NCI-H82 treated with DMSO at 0.1 percent for 48 hours (cell line): ENCODE measurements around the gene ELF2.
"Not testable (repeated sequence)": the region's sequence is repeated elsewhere in the genome, so short reads cannot be mapped to it uniquely, and the experiment has no call there.

Experiments used
- DNase-seq: peaks from one replicate; lab custom pipeline; 2025; ENCODE audit not compliant: unreplicated experiment; lab: John Stamatoyannopoulos, UW

The ELF2 gene

DNA sequence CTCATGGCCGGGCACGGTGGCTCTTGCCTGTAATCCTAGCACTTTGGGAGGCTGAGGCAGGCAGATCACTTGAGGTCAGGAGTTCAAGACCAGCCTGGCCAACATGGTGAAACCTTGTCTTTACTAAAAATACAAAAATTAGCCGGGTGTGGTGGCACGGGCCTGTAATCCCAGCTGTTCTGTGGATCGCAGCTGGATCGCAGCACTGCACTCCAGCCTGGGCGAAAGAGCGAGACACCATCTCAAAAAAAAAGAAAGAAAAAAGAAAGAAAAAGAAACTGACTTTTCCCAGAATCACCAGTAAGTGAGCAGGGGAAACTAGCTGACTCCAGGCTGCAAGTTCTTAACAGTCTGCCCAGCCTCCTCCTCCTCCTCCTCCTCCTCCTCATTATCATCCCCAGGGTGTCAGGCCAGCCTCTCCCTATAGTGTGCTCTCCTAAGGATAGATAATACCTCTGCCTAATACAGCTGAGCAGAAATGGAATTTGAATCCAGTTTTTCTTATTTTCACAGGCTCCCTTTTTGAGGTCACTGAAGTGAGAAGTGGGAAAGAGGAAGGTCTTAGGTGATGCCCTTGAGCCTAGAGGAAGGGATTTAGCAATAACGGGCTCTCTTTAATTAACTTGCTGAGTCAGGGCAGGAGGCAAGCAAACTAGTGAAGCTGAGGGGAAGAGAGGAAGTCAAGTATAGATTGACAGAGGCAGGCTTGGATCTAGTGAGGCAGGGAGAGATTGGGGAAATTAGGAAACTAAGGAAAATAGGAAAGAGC lies 11.8 kb upstream of the ELF2 start:
- DNase-seq: no peak

DNA sequence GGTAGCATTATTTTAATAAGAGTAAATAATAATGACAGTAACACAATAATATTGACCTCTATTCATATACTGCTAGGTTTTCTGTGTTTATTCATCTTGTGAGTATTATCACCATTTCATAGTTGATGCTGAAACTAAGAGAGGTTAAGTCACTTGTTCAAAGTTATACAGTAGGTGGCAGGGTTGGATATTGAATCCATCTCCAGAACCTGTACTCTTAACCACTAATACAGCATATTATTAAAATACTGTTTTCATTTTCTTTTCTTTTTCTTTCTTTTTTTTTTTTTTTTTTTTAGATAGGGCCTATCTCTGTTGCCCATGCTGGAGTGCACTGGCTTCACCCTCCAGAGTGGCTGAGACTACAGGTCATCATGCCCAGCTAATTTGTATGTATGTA lies 7.1 kb upstream of the ELF2 start:
- DNase-seq: no peak

DNA sequence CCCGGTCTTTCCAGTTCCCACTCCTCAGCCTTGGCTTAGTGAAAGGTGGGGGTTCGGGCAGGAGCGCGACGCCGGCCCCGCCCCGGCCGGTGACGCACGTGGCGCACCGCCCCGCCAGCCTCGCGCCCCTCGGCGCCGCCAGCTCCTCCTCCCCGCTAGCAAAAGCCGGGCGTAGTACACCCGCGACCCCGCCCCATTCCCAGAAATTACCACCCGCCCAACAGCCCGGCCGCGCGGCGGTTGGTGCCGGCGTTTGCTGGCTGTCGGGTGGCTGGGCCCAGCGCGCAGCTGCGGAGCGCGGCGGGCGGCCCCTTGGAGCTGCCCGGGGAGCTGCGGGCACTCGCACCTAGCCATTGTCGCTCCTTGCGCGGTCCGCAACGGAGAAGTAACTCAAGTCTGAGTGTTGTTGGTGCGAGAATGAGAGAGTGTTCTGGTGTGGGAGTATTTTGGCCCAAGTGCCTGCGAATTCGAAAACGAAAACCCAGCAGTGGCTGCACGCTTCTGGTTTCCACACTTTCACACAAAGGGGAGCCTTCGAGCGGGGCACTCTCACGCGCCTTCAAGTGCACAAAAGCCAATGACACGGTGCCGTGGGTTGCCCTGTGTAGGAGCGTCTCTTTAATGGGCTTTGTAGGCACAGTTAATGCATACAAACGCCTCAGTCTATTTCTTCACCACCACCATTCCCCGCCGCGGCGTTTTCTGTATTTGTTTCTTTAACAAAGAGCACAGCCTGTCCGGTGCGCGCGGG lies 1.0 kb upstream of the ELF2 start:
- peak; percentile 68 for DNase-seq

DNA sequence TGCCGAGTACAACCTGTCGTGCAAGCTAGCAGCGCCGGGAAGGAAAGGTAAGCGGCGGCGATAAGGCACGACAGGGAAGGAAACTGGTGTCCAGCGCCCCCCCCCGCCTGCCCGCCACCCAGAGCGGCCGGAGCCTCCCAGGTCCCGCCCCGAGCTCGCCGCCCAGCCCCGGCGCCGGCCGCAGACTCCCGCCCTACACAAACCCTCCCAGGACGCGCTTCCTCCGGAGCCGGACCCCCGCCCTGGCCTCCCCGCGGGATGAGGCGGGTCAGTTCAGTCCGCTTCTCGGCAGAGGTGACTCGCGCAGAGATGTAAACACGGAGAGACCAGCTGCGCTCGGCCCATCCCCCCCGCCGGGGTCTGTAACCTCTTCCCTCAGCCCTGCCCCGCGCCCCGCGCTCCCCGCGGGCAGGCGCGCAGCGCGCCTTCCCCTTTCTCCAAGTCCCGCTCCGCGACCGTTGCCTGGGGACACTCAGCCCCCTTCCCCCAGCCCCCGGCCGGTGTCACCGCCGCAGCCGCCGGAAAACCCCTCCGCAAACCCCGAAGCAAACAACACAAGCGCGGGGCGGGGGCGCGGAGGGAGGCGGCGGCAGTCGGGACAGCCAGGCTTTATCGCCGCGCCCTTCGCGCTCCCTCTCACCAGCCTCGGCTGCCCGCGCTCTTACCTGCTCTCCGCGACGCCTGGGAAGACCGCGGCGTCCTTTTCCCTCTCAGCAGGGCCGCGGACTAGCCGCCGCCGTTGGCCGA lies 543 bp downstream of the ELF2 start:
- peak; percentile 34 for DNase-seq

DNA sequence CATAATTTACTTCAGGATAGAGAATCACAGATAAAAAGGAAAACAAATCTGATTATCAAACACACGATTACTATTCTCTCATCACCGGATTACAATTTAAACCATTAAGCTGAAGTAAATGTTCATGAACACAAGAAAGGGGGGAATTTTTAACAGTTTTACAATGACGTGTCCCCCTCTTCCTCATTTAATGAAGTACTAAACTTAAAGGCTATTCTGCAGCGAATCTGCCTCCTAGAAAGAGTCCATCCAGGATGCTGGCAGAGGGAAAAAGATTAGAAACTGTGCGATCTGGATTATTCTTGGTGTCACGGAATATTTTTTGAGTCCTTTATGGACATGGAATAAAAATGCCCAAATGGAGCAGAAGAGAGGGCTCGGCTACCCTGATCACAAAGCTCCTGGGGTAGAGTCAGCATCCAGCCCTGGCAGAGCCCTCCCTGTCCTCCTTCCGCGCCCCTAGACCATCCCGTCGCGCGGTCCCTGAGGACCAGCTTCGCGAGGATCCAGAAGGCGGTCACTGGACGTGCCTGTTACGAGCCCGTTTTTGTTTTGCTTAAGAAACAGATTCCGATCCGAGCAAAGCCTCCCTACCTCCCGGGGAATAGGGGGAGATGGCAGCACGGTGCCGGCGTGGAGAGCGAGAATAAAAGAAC lies 1.2 kb downstream of the ELF2 start:
- no peak for DNase-seq

DNA sequence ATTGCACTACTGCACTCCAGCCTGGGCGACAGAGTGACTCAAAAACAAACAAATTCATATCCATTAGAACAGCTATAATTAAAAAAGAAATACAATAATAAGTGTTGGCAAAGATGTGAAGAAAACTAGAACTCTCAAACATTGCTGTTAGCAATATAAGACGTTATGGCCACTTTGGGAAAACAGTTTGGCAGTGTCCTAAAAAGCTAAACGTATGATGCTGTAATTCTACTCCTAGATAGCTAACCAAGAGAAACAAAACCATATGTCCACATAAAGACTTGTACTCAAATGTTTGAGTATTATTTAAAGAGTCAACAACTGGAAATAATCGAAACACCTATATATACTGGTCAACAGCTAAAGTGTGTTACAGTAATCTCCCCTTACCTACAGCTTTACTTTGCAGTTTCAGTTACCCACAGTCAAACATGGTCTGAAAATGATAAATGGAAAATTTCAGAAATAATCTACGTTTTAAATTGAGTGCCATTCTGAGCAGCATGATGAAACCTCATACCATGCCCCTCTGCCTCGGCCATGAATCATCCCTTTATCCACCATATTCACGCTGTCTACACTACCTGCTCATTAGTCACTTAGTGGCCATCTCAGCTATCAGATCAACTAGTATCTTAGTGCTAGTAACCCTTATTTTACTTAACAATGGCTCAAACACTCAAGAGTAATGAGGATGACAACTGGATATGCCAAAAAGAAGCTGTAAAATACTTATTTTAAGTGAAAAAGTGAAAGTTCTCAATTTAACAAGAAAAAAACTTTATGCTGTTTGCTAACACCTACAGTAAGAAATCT lies 4.9 kb downstream of the ELF2 start:
- no peak for DNase-seq

DNA sequence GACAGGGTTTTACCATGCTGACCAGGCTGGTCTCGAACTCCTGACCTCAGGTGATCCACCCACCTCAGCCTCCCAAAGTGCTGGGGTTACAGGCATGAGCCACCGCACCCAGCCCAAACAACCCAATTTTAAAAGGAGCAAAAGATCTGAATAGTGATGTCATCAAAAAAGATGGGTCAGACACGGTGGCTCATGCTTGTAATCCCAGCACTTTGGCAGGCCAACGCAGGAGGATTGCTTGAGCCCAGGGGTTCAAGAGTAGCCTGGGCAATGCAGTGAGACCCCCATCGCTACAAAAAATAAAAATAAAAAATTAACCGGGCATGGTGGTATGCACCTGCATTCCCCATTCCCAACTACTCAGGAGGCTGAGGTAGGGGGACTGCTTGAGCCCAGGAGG lies 6.1 kb downstream of the ELF2 start:
- DNase-seq: no peak

DNA sequence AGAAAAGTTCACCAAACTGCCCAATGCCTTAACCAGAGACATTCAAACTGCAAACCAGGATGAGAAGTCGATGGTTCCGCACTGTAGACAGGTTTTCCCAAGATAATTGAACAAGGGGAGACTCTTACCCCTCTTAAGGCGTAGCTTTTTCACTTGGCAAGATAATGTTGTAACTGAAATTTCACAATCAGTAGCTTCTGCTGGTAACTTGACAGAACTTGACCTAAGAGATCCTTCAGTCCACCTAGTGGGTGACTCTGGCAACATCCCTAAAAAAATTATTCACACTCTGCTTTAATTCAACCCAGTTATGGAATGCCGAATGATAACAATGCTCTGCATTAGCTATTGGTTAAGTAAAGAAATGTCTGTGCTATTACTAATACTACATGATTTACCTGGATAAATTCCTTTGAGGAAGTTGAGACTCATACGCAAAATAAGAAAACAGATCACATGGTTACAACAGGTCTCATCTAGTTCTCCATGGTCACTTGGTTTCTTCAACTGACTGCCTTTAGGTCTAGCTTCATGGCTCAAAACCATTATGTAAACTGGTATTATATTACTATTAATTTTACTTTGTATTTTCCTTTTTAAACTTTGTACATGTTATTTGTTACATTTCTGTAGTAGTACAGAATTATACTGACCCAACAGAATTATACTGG lies 9.1 kb downstream of the ELF2 start:
- DNase-seq: no peak

DNA sequence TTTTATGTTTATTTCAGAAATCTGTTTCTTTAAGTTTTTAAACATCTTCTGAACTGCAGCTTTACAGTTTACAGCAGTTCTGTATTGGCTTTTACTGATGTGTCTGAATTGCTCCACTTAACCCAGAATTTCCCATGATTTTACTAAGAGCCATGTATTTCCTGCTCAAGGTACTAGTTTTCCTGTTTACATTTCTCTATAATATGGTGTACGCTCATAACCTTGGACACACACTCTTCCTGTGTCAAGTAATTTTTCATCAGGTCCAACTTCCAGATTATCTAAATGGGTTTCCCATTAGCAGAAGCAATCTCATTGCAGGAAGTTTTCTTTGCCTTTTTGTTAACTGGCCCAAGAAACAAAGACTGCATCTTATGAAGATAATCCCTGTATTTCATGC lies 12.3 kb downstream of the ELF2 start:
- no peak for DNase-seq

DNA sequence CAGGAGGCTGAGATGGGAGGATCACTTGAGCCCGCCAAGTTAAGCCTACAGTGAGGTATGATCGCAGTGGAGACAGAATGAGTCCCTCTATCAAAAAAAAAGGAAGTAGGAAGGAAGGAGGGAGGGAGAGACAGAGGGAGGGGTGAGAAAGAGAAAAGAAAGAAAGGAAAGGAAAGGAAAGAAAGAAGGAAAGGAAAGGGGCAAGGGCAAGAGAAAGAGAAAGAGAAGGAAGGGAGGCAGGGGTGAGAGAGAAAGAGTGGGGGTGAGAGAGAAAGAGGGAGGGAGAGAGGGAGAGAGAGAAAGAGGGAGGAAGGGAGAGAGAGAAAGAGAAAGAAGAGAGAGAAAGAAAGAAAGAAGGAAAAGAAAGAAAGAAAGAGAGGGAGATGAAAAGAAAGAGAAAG lies 13.2 kb downstream of the ELF2 start:
- no peak for DNase-seq

DNA sequence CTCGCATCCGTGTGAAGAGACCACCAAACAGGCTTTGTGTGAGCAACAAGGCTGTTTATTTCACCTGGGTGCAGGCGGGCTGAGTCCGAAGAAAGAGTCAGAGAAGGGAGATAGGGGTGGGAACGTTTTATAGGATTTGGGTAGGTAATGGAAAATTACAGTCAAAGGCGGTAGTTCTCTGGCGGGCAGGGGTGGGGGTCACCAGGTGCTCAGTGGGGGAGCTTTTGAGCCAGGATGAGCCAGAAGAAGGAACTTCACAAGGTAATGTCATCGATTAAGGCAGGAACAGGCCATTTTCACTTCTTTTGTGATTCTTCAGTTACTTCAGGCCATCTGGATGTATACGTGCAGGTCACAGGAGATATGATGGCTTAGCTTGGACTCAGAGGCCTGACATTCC lies 19.0 kb downstream of the ELF2 start:
- not testable (repeated sequence) for DNase-seq

DNA sequence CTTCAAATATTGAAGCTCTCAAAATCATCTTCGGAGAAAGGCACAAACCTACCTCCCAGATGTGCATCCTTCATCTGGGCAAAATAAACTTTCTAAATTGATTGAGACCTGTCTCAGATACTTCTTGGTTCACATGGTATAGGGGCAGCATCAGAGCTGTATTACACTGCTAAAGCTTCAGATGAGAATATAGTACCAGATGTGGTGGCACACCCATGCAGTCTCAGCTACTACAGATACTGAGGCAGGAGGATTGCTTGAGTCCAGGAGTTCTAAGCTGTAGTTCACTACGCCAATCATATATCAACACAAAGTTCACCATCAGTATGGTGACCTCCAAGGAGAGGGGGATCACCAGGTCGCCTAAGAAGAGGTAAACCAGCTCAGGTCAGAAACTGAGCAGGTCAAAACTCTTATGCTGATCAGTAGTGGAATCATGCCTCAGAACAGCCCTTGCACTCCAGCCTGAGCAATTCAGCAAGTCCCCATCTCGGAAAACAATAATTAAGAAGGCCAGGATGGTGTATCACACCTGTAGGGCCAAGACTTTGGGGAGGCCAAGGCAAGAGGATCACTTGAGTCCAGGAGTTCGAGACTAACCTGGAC lies 22.0 kb downstream of the ELF2 start:
- DNase-seq: no peak

DNA sequence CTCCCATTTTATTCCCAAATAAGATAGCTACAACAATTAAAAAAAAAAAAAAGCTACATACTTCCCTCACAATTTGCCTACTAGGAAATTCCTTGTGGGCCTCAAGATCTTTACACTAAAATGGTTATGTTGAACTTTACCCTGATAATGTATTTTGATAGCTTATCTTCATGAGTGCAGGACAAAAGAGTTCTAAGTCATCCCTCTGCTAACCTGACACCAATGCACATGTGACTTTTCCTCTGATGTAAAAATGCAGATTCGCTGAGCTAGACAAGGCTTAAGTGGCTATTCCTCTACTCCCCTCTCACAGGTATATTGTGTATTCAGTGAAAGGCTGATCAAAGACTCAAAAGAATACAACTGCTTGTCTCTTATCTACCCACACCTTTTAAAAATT lies 22.5 kb downstream of the ELF2 start:
- DNase-seq: no peak

DNA sequence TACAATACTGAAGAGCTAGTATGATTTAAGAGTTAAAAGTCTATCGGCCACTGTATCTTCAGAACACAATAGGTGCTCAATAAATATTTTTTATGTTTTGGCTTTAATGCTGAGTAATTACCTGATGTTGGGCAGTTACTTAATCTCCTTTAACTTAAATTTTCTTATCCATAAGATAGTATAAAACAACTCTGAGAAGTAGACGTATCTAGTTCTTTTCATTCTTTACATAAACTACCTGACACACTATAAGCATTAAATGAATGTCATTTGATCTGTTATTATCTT lies 22.9 kb downstream of the ELF2 start:
- no peak for DNase-seq

DNA sequence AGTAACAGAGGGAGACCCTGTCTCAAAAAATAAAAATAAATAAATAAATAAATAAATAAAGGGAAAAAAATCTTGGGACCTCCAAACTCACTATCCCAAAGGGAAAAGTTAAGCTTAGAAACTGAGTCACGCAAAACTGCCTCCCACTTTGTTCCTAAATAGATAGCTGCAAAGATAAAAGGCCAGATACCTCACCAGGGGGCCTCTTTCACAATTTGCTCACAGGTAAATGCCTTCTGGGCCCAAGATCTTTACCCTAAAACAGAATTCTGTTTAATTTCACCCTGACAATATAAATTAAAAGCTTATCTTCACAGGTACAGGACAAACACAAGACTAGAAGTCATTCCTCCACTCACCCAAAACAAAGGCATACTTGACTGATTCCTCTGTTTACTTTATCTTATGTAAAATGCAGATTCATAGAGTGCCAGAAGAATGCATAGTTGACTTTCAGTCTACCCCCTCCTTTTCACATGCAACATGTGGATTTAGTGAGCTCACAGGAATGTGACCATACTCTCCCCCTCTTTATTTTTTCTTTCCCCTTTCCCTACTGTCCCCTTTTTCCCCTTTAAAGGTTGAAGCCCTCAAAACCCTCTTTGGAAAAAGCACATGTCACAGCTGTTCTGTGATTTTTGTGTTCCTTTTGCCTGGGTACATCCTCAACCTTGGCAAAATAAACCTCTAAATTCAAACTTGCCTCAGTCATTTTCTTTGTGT lies 23.4 kb downstream of the ELF2 start:
- DNase-seq: no peak

DNA sequence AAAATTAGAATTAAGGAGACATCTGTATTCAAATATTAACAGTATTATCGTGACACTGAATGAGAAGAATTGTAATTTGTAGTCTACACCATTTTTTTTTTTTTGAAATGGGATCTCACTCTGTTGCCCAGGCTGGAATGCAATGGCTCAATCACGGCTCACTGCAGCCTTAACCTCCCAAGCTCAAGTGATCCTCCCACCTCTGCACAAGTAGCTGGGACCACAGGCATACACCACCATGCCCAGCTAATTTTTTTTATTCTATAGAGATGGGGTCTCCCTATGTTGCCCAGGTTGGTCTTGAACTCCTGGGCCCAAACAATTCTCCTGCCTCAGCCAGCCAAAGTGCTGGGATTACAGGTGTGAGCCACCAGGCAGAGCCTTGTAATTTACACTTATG lies 24.8 kb downstream of the ELF2 start:
- no peak for DNase-seq

DNA sequence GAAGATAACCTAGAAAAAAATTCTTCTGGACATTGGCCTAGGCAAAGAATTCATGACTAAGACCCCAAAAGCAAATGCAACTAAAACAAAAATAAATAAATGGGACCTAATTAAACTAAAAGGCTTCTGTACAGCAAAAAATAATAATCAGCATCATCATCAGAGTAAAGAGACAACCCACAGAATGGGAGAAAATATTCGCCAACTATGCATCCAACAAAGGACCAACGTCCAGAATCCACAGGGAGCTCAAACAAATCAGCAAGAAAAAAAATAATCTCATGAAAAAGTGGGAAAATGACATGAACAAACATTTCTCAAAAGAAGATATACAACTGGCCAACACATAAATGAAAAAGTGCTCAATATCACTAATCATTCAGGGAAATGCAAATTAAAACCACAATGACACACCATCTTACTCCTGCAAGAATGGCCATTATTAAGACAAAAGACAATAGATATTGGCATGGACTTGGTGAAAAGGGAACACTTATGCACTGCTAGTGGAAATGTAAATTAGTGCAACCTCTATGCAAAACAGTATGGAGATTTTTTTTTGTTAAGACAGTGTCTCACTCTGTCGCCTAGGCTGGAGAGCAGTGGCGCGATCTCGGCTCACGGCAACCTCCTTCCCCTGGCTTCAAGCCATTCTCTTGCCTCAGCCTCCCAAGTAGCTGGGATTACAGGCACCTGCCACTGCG lies 29.9 kb downstream of the ELF2 start:
- DNase-seq: no peak

DNA sequence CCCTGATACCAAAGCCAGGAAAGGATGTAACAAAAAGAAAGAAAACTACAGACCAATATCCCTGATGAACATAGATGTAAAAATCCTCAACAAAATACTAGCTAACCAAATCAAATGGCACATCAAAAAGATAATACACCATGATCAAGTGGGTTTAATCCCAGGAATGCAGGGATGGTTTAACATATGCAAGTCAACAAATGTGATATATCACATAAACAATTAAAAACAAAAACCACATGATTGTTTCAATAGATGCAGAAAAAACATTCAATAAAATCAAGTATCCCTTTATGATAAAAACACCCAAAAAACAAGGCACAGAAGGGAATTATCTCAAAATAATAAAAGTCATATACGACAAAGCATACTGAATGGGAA lies 31.5 kb downstream of the ELF2 start:
- no peak for DNase-seq
